Stimulated activated naive CD8-positive, alpha-beta T cell treated with anti-CD3 and anti-CD28 coated beads, Interleukin-15, amount 100 ng/mL, for 72 hours (primary cell): ENCODE results near the gene ZNF253.
"Not testable (repeated sequence)": the region's sequence is repeated elsewhere in the genome, so short reads cannot be mapped to it uniquely, and the experiment has no call there.

Experiments used
- ATAC-seq: fragments of 150-1000 bp; cut with Tn5 transposase; 2 replicates; pipeline ENCODE4 v1.10.0; 2021; ENCODE audit warnings: mild to moderate bottlenecking, moderate library complexity
- DNase-seq, 2 donors: peaks; one replicate each; pipeline ENCODE4 v3.0.0; 2021 to 2022
- H3K27ac Mint-ChIP-seq, 2 donors: one replicate each; pipeline ENCODE4 v1.8.0; 2022; ENCODE audit warnings: mild to moderate bottlenecking in 2 of 2, mixed read lengths in 2 of 2, moderate library complexity in 2 of 2
- H3K27me3 Mint-ChIP-seq: one replicate; pipeline ENCODE4 v1.8.0; 2022; ENCODE audit warnings: mixed read lengths
- H3K4me1 Mint-ChIP-seq: one replicate; pipeline ENCODE4 v1.8.0; 2022; ENCODE audit warnings: mild to moderate bottlenecking, mixed read lengths
- H3K4me3 Mint-ChIP-seq, 2 donors: one replicate each; pipeline ENCODE4 v1.8.0; 2022; ENCODE audit warnings: mild to moderate bottlenecking in 2 of 2, mixed read lengths in 2 of 2, moderate library complexity in 1 of 2
- H3K9me3 Mint-ChIP-seq, 2 donors: one replicate each; pipeline ENCODE4 v1.8.0; 2022; ENCODE audit warnings: mixed read lengths in 2 of 2

The ZNF253 gene

GRCh38 chr19:19866611-19867248 lies 1.0 kb downstream of the ZNF253 start:
- peak overlapping the region; percentile 99 to 100 for H3K4me3 Mint-ChIP-seq
- peaks cover 33% of the 10 kb centered on the region for H3K4me1 Mint-ChIP-seq
- DNase-seq (peak; percentile 61 to 71), ATAC-seq (peak; percentile 39)
- peaks cover 0 to 6% of the 10 kb centered on the region in 2 donors for H3K9me3 Mint-ChIP-seq
- H3K27me3 Mint-ChIP-seq = no peaks in the 10 kb centered on the region
- peak overlapping the region; percentile 98 to 100 for H3K27ac Mint-ChIP-seq

GRCh38 chr19:19870086-19870485 lies 4.4 kb downstream of the ZNF253 start:
- H3K27me3 Mint-ChIP-seq, ATAC-seq, H3K27ac Mint-ChIP-seq, DNase-seq, H3K9me3 Mint-ChIP-seq, H3K4me3 Mint-ChIP-seq: not testable (repeated sequence)
- H3K4me1 Mint-ChIP-seq = peaks cover 49% of the 10 kb centered on the region

- DNase-seq = no peak
- no peak overlapping the region for H3K27ac Mint-ChIP-seq
- H3K4me3 Mint-ChIP-seq = peak overlapping the region in 1 of 2 donors; percentile 54
- no peaks in the 10 kb centered on the region for H3K9me3 Mint-ChIP-seq
- H3K27me3 Mint-ChIP-seq = no peaks in the 10 kb centered on the region
- ATAC-seq = peak; percentile 85
- H3K4me1 Mint-ChIP-seq = peaks cover 53% of the 10 kb centered on the region
Observed at GRCh38 chr19:19871932-19872331, 6.2 kb downstream of the ZNF253 start.

- Mint-ChIP-seq H3K4me1 (peaks cover 40% of the 10 kb centered on the region), H3K27me3 (no peaks in the 10 kb centered on the region), H3K27ac (no peak overlapping the region), H3K4me3 (no peak overlapping the region), H3K9me3 (no peaks in the 10 kb centered on the region)
- no peak for DNase-seq
- ATAC-seq = peak; percentile 74
Observed at GRCh38 chr19:19873381-19873780, 7.7 kb downstream of the ZNF253 start.

- H3K27me3 Mint-ChIP-seq = no peaks in the 10 kb centered on the region
- H3K9me3 Mint-ChIP-seq = no peaks in the 10 kb centered on the region
- H3K27ac Mint-ChIP-seq = no peak overlapping the region
- no peak for DNase-seq
- no peak overlapping the region for H3K4me3 Mint-ChIP-seq
- ATAC-seq = no peak
- peaks cover 17% of the 10 kb centered on the region for H3K4me1 Mint-ChIP-seq
Observed at GRCh38 chr19:19877724-19878123, 12.0 kb downstream of the ZNF253 start.

- Mint-ChIP-seq H3K4me3 (no peak overlapping the region), H3K27ac (peak overlapping the region in 1 of 2 donors; percentile 25), H3K9me3 (peaks cover 7 to 14% of the 10 kb centered on the region in 2 donors), H3K4me1 (no peaks in the 10 kb centered on the region), H3K27me3 (no peaks in the 10 kb centered on the region)
- no peak for ATAC-seq
- DNase-seq = no peak
Observed at GRCh38 chr19:19884583-19884982, 18.9 kb downstream of the ZNF253 start.

- Mint-ChIP-seq H3K27ac (peak overlapping the region in 1 of 2 donors; percentile 28), H3K9me3 (peaks cover 33 to 40% of the 10 kb centered on the region in 2 donors)
- not testable (repeated sequence) for H3K4me1 Mint-ChIP-seq, H3K27me3 Mint-ChIP-seq, H3K4me3 Mint-ChIP-seq, DNase-seq, ATAC-seq
Observed at GRCh38 chr19:19892055-19892941, 26.6 kb downstream of the ZNF253 start.

- DNase-seq = peak in 1 of 2 donors; percentile 25
- peak overlapping the region; percentile 96 to 99 for H3K27ac Mint-ChIP-seq
- peak overlapping the region; percentile 96 to 99 for H3K4me3 Mint-ChIP-seq
- peak; percentile 22 for ATAC-seq
- H3K27me3 Mint-ChIP-seq = no peaks in the 10 kb centered on the region
- peaks cover 28 to 34% of the 10 kb centered on the region in 2 donors for H3K9me3 Mint-ChIP-seq
- peaks cover 38% of the 10 kb centered on the region for H3K4me1 Mint-ChIP-seq
Observed at GRCh38 chr19:19900139-19900728, 34.6 kb downstream of the ZNF253 start.

- H3K4me1 Mint-ChIP-seq = peaks cover 45% of the 10 kb centered on the region
- H3K4me3 Mint-ChIP-seq = peak within 1 kb of the TSS; percentile 96 to 99
- peak within 1 kb of the TSS; percentile 96 to 99 for H3K27ac Mint-ChIP-seq
- H3K27me3 Mint-ChIP-seq = no peaks in the 10 kb centered on the region
- peak; percentile 89 to 95 for DNase-seq
- ATAC-seq = peak; percentile 96
- peaks cover 28 to 29% of the 10 kb centered on the region in 2 donors for H3K9me3 Mint-ChIP-seq
Observed at GRCh38 chr19:19900729-19901444, 35.2 kb downstream of the ZNF253 start, which contains the start of gene ZNF93. Gene ZNF93 (plus strand): TSS chr19:19900946. CDS start chr19:19901089, 143 bp downstream.

- H3K4me3 Mint-ChIP-seq, H3K27ac Mint-ChIP-seq, DNase-seq, H3K9me3 Mint-ChIP-seq, ATAC-seq, H3K27me3 Mint-ChIP-seq: not testable (repeated sequence)
- H3K4me1 Mint-ChIP-seq = peaks cover 64% of the 10 kb centered on the region
Observed at GRCh38 chr19:19907551-19907950, 41.9 kb downstream of the ZNF253 start.

GRCh38 chr19:19909654-19910053 lies 44.0 kb downstream of the ZNF253 start:
- Mint-ChIP-seq H3K9me3 (no peaks in the 10 kb centered on the region), H3K27me3 (no peaks in the 10 kb centered on the region), H3K4me3 (no peak overlapping the region), H3K27ac (no peak overlapping the region), H3K4me1 (peaks cover 48% of the 10 kb centered on the region)
- DNase-seq = no peak
- no peak for ATAC-seq

GRCh38 chr19:19911150-19911549 lies 45.5 kb downstream of the ZNF253 start:
- H3K4me3 Mint-ChIP-seq = no peak overlapping the region
- H3K27me3 Mint-ChIP-seq = no peaks in the 10 kb centered on the region
- no peak overlapping the region for H3K27ac Mint-ChIP-seq
- H3K9me3 Mint-ChIP-seq = no peaks in the 10 kb centered on the region
- peaks cover 33% of the 10 kb centered on the region for H3K4me1 Mint-ChIP-seq
- DNase-seq (no peak), ATAC-seq (no peak)

GRCh38 chr19:19914596-19914995 lies 48.9 kb downstream of the ZNF253 start:
- H3K4me1 Mint-ChIP-seq = peaks cover 15% of the 10 kb centered on the region
- no peak overlapping the region for H3K4me3 Mint-ChIP-seq
- no peak overlapping the region for H3K27ac Mint-ChIP-seq
- H3K9me3 Mint-ChIP-seq = no peaks in the 10 kb centered on the region
- no peaks in the 10 kb centered on the region for H3K27me3 Mint-ChIP-seq
- DNase-seq = no peak
- no peak for ATAC-seq

- H3K9me3 Mint-ChIP-seq = peaks cover 35 to 37% of the 10 kb centered on the region in 2 donors
- ATAC-seq, H3K4me1 Mint-ChIP-seq, H3K27ac Mint-ChIP-seq, H3K27me3 Mint-ChIP-seq, H3K4me3 Mint-ChIP-seq: not testable (repeated sequence)
- DNase-seq = peak in 1 of 2 donors; percentile 24
Observed at GRCh38 chr19:19930417-19930816, 64.7 kb downstream of the ZNF253 start.
